Parathyroid adenoma (tissue), 2 donors: ENCODE data around the gene LRRC27.

ENCODE experiments used
- H2AFZ ChIP-seq: fragments of 300-600 bp; sonication (generic); one replicate; pipeline ENCODE4 v1.7.0; 2017; ENCODE audit warnings: antibody characterized with exemption, mild to moderate bottlenecking
- H3K27ac ChIP-seq: fragments of 300-600 bp; sonication (generic); one replicate; pipeline ENCODE4 v1.7.0; 2017
- H3K27me3 ChIP-seq: fragments of 300-600 bp; sonication (generic); one replicate; pipeline ENCODE4 v1.7.0; 2017; ENCODE audit warnings: low read length; ENCODE audit not compliant: control insufficient read depth, insufficient read depth
- H3K36me3 ChIP-seq: fragments of 300-600 bp; sonication (generic); one replicate; pipeline ENCODE4 v1.7.0; 2017; ENCODE audit warnings: low read length; ENCODE audit not compliant: control insufficient read depth, insufficient read depth
- H3K4me1 ChIP-seq: fragments of 300-600 bp; sonication (generic); one replicate; pipeline ENCODE4 v1.7.0; 2017; ENCODE audit warnings: control low read depth
- H3K4me2 ChIP-seq: fragments of 300-600 bp; sonication (generic); one replicate; pipeline ENCODE4 v1.7.0; 2017; ENCODE audit warnings: low read length
- H3K4me3 ChIP-seq: fragments of 300-600 bp; sonication (generic); one replicate; pipeline ENCODE4 v1.7.0; 2017; ENCODE audit warnings: low read depth, low read length
- H3K79me2 ChIP-seq: fragments of 300-600 bp; sonication (generic); one replicate; pipeline ENCODE4 v1.7.0; 2017; ENCODE audit warnings: control low read depth
- H3K9ac ChIP-seq: fragments of 300-600 bp; sonication (generic); one replicate; pipeline ENCODE4 v1.7.0; 2017; ENCODE audit warnings: mild to moderate bottlenecking
- H3K9me3 ChIP-seq: fragments of 300-600 bp; sonication (generic); one replicate; pipeline ENCODE4 v1.7.0; 2017; ENCODE audit warnings: low read length; ENCODE audit not compliant: control insufficient read depth
- TF ChIP-seq, protein P1 (sequence below): fragments of 300-600 bp; sonication (generic); IDR thresholded peaks from one replicate; pipeline ENCODE4 v1.7.0; 2017; ENCODE audit warnings: antibody characterized with exemption, mild to moderate bottlenecking
- donor health status: primary hyperparathyroidism.

LRRC27 gene

DNA sequence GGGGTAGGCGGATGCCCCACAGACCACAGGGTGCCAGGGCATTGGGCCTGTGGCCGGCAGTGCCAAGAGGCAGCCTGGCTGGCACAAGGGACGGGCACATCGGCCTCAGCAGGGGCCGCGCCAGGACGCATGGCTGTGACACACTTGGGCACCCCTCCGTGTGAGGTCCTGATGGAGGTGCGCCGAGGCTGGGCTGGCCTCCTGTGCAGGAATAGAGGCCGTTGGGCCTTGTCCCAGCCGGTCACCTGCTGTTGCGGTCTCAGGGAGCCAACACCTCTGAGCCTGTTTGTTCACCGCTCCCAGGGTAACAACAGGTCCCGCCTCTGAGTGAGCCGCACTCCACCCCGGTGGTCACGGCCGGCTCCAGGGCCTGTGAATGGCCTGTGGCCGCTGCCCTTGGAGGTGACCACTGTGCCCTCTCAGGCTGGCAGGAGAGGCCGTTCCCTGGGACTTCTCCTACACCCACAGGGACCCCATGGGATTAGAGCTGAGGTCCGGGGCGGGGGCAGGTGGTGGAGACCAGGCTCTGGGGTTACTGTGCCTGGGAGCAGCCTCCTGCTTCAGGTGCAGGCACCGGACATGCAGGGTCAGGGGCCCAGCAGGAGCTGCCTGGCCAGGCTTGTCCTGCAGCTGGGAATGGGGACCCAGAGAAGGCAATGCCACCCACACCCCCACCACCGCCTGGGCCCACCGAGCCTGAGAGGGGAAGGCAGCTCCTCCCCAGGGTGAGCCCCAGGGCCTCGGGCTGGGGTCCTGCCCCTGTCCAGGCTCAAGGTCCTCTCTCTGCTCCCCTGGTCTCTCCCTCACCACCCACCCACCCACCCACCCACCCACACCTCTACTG is 77.1 kb downstream of the LRRC27 start:
- H2AFZ ChIP-seq = peak overlapping the region; percentile 74
- peak overlapping the region; percentile 69 for H3K9ac ChIP-seq
- peak overlapping the region; percentile 63 for H3K4me3 ChIP-seq
- H3K9me3 ChIP-seq = no peaks in the 10 kb centered on the region
- H3K4me1 ChIP-seq = peaks cover 56% of the 10 kb centered on the region
- peak overlapping the region; percentile 100 for H3K27ac ChIP-seq
- TF ChIP-seq, protein P1, sequence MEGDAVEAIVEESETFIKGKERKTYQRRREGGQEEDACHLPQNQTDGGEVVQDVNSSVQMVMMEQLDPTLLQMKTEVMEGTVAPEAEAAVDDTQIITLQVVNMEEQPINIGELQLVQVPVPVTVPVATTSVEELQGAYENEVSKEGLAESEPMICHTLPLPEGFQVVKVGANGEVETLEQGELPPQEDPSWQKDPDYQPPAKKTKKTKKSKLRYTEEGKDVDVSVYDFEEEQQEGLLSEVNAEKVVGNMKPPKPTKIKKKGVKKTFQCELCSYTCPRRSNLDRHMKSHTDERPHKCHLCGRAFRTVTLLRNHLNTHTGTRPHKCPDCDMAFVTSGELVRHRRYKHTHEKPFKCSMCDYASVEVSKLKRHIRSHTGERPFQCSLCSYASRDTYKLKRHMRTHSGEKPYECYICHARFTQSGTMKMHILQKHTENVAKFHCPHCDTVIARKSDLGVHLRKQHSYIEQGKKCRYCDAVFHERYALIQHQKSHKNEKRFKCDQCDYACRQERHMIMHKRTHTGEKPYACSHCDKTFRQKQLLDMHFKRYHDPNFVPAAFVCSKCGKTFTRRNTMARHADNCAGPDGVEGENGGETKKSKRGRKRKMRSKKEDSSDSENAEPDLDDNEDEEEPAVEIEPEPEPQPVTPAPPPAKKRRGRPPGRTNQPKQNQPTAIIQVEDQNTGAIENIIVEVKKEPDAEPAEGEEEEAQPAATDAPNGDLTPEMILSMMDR = no peak
- peak overlapping the region; percentile 90 for H3K4me2 ChIP-seq
- peaks cover 45% of the 10 kb centered on the region for H3K79me2 ChIP-seq
- no peaks in the 10 kb centered on the region for H3K36me3 ChIP-seq
- no peaks in the 10 kb centered on the region for H3K27me3 ChIP-seq

DNA sequence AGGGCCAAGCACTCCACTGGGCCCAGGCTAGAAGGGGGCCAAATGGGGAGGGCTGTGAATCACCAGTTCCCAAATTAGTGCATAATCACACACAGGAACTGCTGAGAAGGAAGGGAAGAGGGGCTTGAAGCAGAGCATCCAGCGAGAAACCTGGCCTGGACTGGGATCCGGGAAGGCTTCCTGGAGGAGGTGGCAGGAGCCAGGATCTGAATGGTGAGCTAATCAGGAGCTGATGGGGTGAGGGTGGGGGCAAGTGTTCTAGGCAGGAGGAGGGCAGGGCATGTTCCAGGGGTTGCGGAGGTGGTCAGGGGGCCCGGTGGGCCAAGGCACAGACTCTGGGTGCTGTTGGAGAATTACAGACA is 77.7 kb downstream of the LRRC27 start:
- Histone ChIP-seq H2AFZ (no peak overlapping the region), H3K9ac (no peak overlapping the region), H3K36me3 (no peaks in the 10 kb centered on the region), H3K4me1 (peaks cover 56% of the 10 kb centered on the region), H3K4me2 (no peak overlapping the region), H3K27me3 (no peaks in the 10 kb centered on the region), H3K79me2 (peaks cover 46% of the 10 kb centered on the region), H3K4me3 (no peak overlapping the region), H3K9me3 (no peaks in the 10 kb centered on the region), H3K27ac (no peak overlapping the region)
- TF ChIP-seq, protein P1 = no peak

DNA sequence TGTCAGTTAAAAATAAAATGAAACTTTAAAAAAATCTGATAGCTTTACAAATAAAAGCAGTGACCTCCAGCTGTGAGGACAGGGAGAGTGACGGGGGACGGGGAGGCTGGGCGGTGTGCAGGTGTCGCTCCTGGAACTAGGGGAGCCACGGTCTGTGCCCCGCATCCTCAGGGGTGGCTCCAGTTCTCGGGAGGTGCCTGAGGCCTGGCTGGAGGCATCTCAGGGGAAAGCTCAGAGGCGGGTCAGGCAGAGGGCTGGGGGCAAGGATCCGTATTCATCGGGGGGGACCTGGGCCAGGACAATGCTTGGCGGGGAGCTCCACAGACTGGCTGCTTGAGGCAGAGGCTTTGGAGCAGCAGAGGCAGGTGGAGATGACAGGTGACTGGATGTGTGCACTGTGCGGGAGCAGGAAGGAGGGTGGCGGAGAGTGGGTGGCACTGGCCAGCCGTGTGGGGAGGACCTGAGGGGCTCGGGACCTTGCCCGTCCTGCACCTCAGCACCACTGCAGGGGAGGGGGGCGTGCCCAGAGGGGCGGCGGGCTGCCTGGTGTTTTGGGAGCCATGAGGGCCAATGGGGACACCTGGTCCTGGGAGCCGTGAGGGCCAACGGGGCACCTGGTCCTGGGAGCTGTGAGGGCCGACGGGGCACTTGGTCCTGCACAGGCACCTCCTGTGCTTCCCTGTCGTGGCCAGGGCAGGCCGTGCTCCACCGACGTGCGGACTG is 78.2 kb downstream of the LRRC27 start:
- peaks cover 56% of the 10 kb centered on the region for H3K4me1 ChIP-seq
- TF ChIP-seq, protein P1 = no peak
- no peak overlapping the region for H3K4me3 ChIP-seq
- no peaks in the 10 kb centered on the region for H3K9me3 ChIP-seq
- H3K36me3 ChIP-seq = no peaks in the 10 kb centered on the region
- H3K27me3 ChIP-seq = no peaks in the 10 kb centered on the region
- H3K79me2 ChIP-seq = peaks cover 41% of the 10 kb centered on the region
- H2AFZ ChIP-seq = no peak overlapping the region
- no peak overlapping the region for H3K9ac ChIP-seq
- no peak overlapping the region for H3K27ac ChIP-seq
- no peak overlapping the region for H3K4me2 ChIP-seq

DNA sequence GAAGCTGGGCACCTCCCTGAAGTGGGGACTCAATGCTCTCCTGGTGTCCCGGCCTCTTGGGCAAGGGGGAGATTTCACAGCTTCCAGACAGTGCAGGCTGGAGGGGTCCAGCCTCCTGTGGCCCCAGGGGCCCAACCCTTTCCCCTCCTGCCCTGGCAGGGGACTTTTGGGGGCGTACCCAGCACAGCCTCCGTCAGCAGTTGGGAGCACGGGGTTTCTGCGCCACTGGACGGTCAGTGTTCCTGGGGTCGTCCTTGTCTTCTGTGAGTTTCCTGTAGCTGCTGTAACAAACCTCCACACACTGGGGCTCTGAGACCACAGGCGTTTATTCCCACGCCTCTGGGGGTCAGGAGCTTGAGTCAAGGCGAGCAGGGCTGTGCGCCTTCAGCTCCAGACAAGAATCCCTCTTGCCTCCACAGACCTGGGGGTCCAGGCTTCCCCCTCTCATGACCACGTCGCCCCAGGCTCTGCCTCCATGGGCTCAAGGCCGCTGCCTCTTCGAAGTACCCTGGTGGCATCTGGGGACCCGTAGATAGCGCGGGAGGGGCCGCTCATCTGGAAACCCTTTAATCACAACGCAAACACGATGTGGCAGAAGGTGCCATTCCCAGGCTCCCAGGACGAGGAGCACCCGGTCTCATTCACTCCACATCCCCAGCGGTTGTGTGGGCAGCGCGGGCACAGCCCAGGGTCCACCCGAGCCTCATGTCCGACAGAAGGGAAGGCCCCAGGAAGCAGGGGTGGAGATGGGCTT is 79.0 kb downstream of the LRRC27 start:
- Histone ChIP-seq H3K79me2 (peaks cover 40% of the 10 kb centered on the region), H3K27me3 (no peaks in the 10 kb centered on the region), H3K4me1 (peaks cover 56% of the 10 kb centered on the region), H3K4me2 (peak overlapping the region; percentile 60), H2AFZ (peak overlapping the region; percentile 23), H3K36me3 (no peaks in the 10 kb centered on the region), H3K27ac (peak overlapping the region; percentile 75), H3K9ac (no peak overlapping the region), H3K4me3 (peak overlapping the region; percentile 32), H3K9me3 (no peaks in the 10 kb centered on the region)
- TF ChIP-seq, protein P1 = no peak
